HG03108 (cell line): ENCODE measurements around the gene RASA1.

Experiments
- ATAC-seq: cut with Tn5 transposase; IDR thresholded peaks from one replicate; pipeline ENCODE4 v1.9.1; 2021; ENCODE audit warnings: moderate library complexity; ENCODE audit not compliant: unreplicated experiment

RASA1 gene

GRCh38 chr5:87438231-87438630 is 170.5 kb downstream of the RASA1 start:
- ATAC-seq = no peak
